ENCODE results near the gene ZNF583. TPM values are rescaled to one million over a fixed set of nuclear protein-coding genes. Genes with fewer than 3 reads are reported as not detected.
A peak's percentile ranks its signal among the peaks of the same experiment; 100 is the strongest.

The ZNF583 gene
- total and polyA plus RNA-seq, 2 of the 13 experiments (the other 11 are each of a cell fraction or from before 2014, with no cell fraction given): 0.65 to 5.3 TPM

DNA sequence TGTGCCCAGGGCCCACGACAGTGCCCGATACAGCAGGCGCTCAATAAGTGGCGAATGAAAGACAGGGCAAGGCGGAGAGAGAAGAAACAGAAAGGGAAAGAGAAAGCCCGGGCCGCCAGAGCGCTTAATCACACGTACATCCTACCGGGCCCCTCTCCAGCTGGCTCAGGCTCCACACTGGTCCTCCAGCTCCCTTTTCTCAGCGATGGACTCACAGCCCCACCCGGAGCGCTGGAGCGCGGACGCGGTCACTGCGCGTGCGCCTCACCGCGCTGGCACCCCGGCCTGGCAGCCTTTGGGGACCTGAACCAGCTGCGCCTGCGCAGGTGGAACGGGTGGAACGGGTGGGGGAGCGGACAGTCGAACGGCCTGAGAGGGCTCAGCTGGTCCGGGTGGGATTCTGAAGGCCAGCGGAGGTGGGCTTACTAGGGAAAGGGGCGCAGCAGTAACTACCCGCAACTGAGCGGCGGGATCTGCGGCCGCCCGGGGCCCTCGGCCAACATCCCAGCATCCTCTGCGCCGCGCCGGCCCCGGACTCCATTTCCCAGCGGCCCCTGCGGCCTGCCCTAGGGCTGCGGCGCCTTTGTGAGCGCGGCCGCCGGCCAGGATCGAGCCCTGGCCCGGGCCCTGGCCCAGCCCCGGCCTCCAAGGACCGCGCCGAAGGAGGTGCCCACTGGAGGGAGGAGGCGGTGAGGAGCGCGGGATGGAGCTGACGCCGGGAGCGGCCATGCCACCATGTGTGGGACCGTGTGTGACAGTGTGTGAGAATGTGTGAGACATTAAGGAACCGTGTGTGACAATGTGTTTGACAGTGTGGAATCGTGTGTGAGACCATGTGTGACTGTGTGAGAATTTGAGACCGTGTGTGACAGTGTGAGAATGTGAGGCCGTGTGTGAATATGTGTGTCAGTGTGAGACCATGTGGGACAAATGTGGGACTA is at the start of gene ZNF583 (continued):
- TF ChIP-seq, protein P1, sequence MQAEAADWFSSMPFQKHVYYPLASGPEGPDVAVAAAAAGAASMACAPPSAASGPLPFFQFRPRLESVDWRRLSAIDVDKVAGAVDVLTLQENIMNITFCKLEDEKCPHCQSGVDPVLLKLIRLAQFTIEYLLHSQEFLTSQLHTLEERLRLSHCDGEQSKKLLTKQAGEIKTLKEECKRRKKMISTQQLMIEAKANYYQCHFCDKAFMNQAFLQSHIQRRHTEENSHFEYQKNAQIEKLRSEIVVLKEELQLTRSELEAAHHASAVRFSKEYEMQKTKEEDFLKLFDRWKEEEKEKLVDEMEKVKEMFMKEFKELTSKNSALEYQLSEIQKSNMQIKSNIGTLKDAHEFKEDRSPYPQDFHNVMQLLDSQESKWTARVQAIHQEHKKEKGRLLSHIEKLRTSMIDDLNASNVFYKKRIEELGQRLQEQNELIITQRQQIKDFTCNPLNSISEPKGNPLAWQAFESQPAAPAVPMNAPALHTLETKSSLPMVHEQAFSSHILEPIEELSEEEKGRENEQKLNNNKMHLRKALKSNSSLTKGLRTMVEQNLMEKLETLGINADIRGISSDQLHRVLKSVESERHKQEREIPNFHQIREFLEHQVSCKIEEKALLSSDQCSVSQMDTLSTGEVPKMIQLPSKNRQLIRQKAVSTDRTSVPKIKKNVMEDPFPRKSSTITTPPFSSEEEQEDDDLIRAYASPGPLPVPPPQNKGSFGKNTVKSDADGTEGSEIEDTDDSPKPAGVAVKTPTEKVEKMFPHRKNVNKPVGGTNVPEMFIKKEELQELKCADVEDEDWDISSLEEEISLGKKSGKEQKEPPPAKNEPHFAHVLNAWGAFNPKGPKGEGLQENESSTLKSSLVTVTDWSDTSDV (CRISPR knock-in tag; IDR thresholded peaks at IDR 0.05): no peak
- TF ChIP-seq ZNF512 (CRISPR knock-in tag; IDR thresholded peaks at IDR 0.05) (no peak), SIN3B (IDR thresholded peaks at IDR 0.05; ENCODE audit: low read length) (no peak), NCOR1 (IDR thresholded peaks at IDR 0.05; ENCODE audit: borderline replicate concordance, low read length) (no peak), MYPOP (CRISPR knock-in tag; IDR thresholded peaks at IDR 0.05) (peak; percentile 70; the same call in 1 of the 2 replicates), GATAD2A (CRISPR knock-in tag; IDR thresholded peaks at IDR 0.05) (no peak), YEATS4 (CRISPR knock-in tag; IDR thresholded peaks at IDR 0.05; ENCODE audit: borderline replicate concordance) (peak; percentile 71; the same call in 1 of the 2 replicates), ZNF572 (CRISPR knock-in tag; IDR thresholded peaks at IDR 0.05) (no peak), TAF15 (IDR thresholded peaks at IDR 0.05; ENCODE audit: low read depth, low read length, poor library complexity, severe bottlenecking) (no peak), ZNF782 (CRISPR knock-in tag; IDR thresholded peaks at IDR 0.05; ENCODE audit: borderline replicate concordance) (peak; percentile 90), ATF4 (CRISPR knock-in tag; IDR thresholded peaks at IDR 0.05) (peak in 1 of 2 experiments; percentile 49; a peak in 1 of 4 replicates), ZFP37 (CRISPR knock-in tag; IDR thresholded peaks at IDR 0.05; ENCODE audit: borderline replicate concordance) (0 out of 2 replicates have a peak, but pooled peaks have one; percentile 49), HMGA1 (CRISPR knock-in tag; conservative IDR thresholded peaks at IDR 0.05) (no peak), MXI1 (IDR thresholded peaks at IDR 0.05; ENCODE audit: borderline replicate concordance, low read depth, low read length) (no peak)
- TF ChIP-seq, protein P2, sequence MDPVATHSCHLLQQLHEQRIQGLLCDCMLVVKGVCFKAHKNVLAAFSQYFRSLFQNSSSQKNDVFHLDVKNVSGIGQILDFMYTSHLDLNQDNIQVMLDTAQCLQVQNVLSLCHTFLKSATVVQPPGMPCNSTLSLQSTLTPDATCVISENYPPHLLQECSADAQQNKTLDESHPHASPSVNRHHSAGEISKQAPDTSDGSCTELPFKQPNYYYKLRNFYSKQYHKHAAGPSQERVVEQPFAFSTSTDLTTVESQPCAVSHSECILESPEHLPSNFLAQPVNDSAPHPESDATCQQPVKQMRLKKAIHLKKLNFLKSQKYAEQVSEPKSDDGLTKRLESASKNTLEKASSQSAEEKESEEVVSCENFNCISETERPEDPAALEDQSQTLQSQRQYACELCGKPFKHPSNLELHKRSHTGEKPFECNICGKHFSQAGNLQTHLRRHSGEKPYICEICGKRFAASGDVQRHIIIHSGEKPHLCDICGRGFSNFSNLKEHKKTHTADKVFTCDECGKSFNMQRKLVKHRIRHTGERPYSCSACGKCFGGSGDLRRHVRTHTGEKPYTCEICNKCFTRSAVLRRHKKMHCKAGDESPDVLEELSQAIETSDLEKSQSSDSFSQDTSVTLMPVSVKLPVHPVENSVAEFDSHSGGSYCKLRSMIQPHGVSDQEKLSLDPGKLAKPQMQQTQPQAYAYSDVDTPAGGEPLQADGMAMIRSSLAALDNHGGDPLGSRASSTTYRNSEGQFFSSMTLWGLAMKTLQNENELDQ (CRISPR knock-in tag; IDR thresholded peaks at IDR 0.05; ENCODE audit: borderline replicate concordance): no peak

Data from HepG2 (cell line).